GM10248 (cell line): Measurements from ENCODE around the gene UGT1A9.

Experiments
- CTCF ChIA-PET: fragments of 300-600 bp; sonication (Branson Sonifier 250); formaldehyde crosslinking; extraction: SDS; loops from one replicate; lab custom pipeline; 2021; ENCODE audit warnings: antibody characterized with exemption; lab: Yijun Ruan, JAX
- POLR2A ChIA-PET: fragments of 350-650 bp; sonication (Branson Sonifier 250); formaldehyde crosslinking; extraction: SDS; loops from one replicate; lab custom pipeline; 2020; ENCODE audit warnings: antibody characterized with exemption; lab: Yijun Ruan, JAX
- DNase-seq: peaks from one replicate; pipeline ENCODE4 v3.0.0; 2012; ENCODE audit errors: extremely low spot score
- CTCF ChIP-seq: IDR thresholded peaks from 2 replicates; pipeline ENCODE4 v1.5.1; 2012; ENCODE audit warnings: mild to moderate bottlenecking, low read depth; ENCODE audit errors: extremely low read depth, missing control alignments, control extremely low read depth

The UGT1A9 gene

GRCh38 chr2:233707940-233708644 lies 36.4 kb downstream of the UGT1A9 start:
- no peak for DNase-seq
- CTCF ChIA-PET: interaction anchor here (0.8 kb wide), 1 partner anchor 11 kb away, joined by 4 read pairs; no protein-coding TSS in a partner anchor
- TF ChIP-seq CTCF: no peak
- POLR2A ChIA-PET: no interaction called here

- POLR2A ChIA-PET: no interaction called here
- TF ChIP-seq CTCF: no peak
- no peak for DNase-seq
- CTCF ChIA-PET: interaction anchor here (0.8 kb wide), 1 partner anchor 12 kb away, joined by 4 read pairs; no protein-coding TSS in a partner anchor
These were observed 37.2 kb downstream of the UGT1A9 start for GRCh38 chr2:233708942-233709341.

- peak; percentile 69 for DNase-seq
- POLR2A ChIA-PET: no interaction called here
- peak; percentile 89 for TF ChIP-seq CTCF
- CTCF ChIA-PET: interaction anchor here (0.6 to 2.5 kb wide), 14 partner anchors 9 to 307 kb away, joined by 3 to 25 read pairs (median 4); no protein-coding TSS in a partner anchor
These were observed 39.8 kb downstream of the UGT1A9 start for GRCh38 chr2:233711312-233712008.

GRCh38 chr2:233712611-233713261 lies 41.0 kb downstream of the UGT1A9 start, which contains the start of gene UGT1A5:
Gene UGT1A5 (plus strand): TSS chr2:233712907. CDS start chr2:233712992, 85 bp downstream.
- ChIA-PET CTCF (interaction anchor here (1.2 to 2.5 kb wide), 5 partner anchors 9 to 309 kb away, joined by 3 to 25 read pairs (median 6); no protein-coding TSS in a partner anchor), POLR2A (no interaction called here)
- no peak for TF ChIP-seq CTCF
- DNase-seq: no peak

GRCh38 chr2:233713262-233713615 lies 41.5 kb downstream of the UGT1A9 start:
- ChIA-PET CTCF (interaction anchor here (2.5 kb wide), 1 partner anchor 309 kb away, joined by 25 read pairs; no protein-coding TSS in a partner anchor), POLR2A (no interaction called here)
- TF ChIP-seq CTCF: no peak
- DNase-seq: no peak

GRCh38 chr2:233714121-233714520 lies 42.4 kb downstream of the UGT1A9 start:
- DNase-seq: no peak
- TF ChIP-seq CTCF: no peak
- CTCF ChIA-PET: no interaction called here

More at GRCh38 chr2:233714121-233714520, 42.4 kb downstream of the UGT1A9 start:
- POLR2A ChIA-PET: no interaction called here
